CD1c-positive myeloid dendritic cell (primary cell): ENCODE results near the gene TBC1D22A.

Experiments used
- DNase-seq: peaks from one replicate; pipeline ENCODE4 v3.0.0-alpha.2; 2016; ENCODE audit errors: extremely low spot score

The TBC1D22A gene

GRCh38 chr22:47200273-47201051, 438.0 kb downstream of the TBC1D22A start:
- DNase-seq = no peak

- DNase-seq = no peak
These were observed 438.9 kb downstream of the TBC1D22A start for GRCh38 chr22:47201186-47201995.

GRCh38 chr22:47201996-47202818, 439.8 kb downstream of the TBC1D22A start:
- DNase-seq = no peak

- DNase-seq = no peak
These were observed 440.5 kb downstream of the TBC1D22A start for GRCh38 chr22:47202819-47203553.

GRCh38 chr22:47203554-47203991, 441.1 kb downstream of the TBC1D22A start:
- no peak for DNase-seq

- no peak for DNase-seq
These were observed 441.8 kb downstream of the TBC1D22A start for GRCh38 chr22:47204002-47204979.

GRCh38 chr22:47205081-47205491, 442.6 kb downstream of the TBC1D22A start:
- DNase-seq = no peak

- DNase-seq = no peak
These were observed 443.1 kb downstream of the TBC1D22A start for GRCh38 chr22:47205554-47205953.

GRCh38 chr22:47206164-47206563, 443.7 kb downstream of the TBC1D22A start:
- no peak for DNase-seq

GRCh38 chr22:47206666-47207218, 444.3 kb downstream of the TBC1D22A start:
- DNase-seq = no peak

GRCh38 chr22:47207387-47207786, 444.9 kb downstream of the TBC1D22A start:
- no peak for DNase-seq

GRCh38 chr22:47207846-47208554, 445.6 kb downstream of the TBC1D22A start:
- DNase-seq = no peak

- no peak for DNase-seq
These were observed 446.2 kb downstream of the TBC1D22A start for GRCh38 chr22:47208630-47209029.

GRCh38 chr22:47209040-47209514, 446.6 kb downstream of the TBC1D22A start:
- no peak for DNase-seq

GRCh38 chr22:47209547-47210023, 447.1 kb downstream of the TBC1D22A start:
- no peak for DNase-seq

- no peak for DNase-seq
These were observed 447.7 kb downstream of the TBC1D22A start for GRCh38 chr22:47210112-47210657.

GRCh38 chr22:47210686-47211085, 448.2 kb downstream of the TBC1D22A start:
- DNase-seq = no peak

- DNase-seq = peak; percentile 12
These were observed 451.3 kb downstream of the TBC1D22A start for GRCh38 chr22:47213571-47214230.
